GM12878 (cell line): ENCODE measurements around the gene TSPO. TPM values are rescaled to one million over a fixed set of nuclear protein-coding genes. Genes with fewer than 3 reads are reported as not detected.

ENCODE experiments used
- ATAC-seq: fragments of 200-7000 bp; cut with Tn5 transposase; 3 replicates; pipeline ENCODE4 v1.9.1; 2020; ENCODE audit warnings: mild to moderate bottlenecking, moderate library complexity
- BruUV-seq: library from RNA; stranded (reverse); fragments of 400-500 nt; replicated peaks from 2 replicates; lab custom pipeline; 2021; lab: Mats Ljungman, UMichigan
- CTCF ChIA-PET: fragments of 300-600 bp; sonication (Branson Sonifier 250); formaldehyde crosslinking; extraction: SDS; loops from one replicate; lab custom pipeline; 2021; ENCODE audit warnings: inconsistent platforms; lab: Yijun Ruan, JAX
- POLR2A ChIA-PET: fragments of 350-600 bp; formaldehyde crosslinking; extraction: SDS; loops from one replicate; lab custom pipeline; 2021; ENCODE audit warnings: inconsistent platforms; lab: Charles Lee
- RAD21 ChIA-PET: fragments of 300-600 bp; sonication (Branson Sonifier 250); formaldehyde crosslinking; loops from one replicate; lab custom pipeline; 2023; ENCODE audit warnings: antibody characterized with exemption; ENCODE audit not compliant: unreplicated experiment; lab: Charles Lee
- SMC1A ChIA-PET: fragments of 300-600 bp; sonication (Branson Sonifier 250); formaldehyde crosslinking; loops from one replicate; lab custom pipeline; 2023; ENCODE audit not compliant: unreplicated experiment, uncharacterized antibody; lab: Charles Lee
- DNase-seq: peaks from one replicate; pipeline ENCODE4 v3.0.0-alpha.2; 2011; ENCODE audit warnings: low read depth, low spot score
- FAIRE-seq: peaks from 3 replicates; lab custom pipeline; 2011; peaks lifted over from hg19 to GRCh38; lab: Jason Lieb, UNC
- H2AFZ ChIP-seq: 2 replicates; pipeline ENCODE4 v1.6.0; 2011; ENCODE audit warnings: low read depth, low read length, control low read depth; ENCODE audit not compliant: control insufficient read depth
- H3K27ac ChIP-seq: 2 replicates; pipeline ENCODE4 v1.5.1; 2011; ENCODE audit warnings: control low read depth; ENCODE audit not compliant: control insufficient read depth, insufficient read depth
- H3K27me3 ChIP-seq, 2 experiments: replicated peaks in 1 of 2; 2 replicates each; pipeline versions ENCODE4 v1.6.0 to v1.6.1; 2011; ENCODE audit warnings: low read length in 1 of 2; ENCODE audit not compliant: control insufficient read depth in 2 of 2, insufficient read depth in 2 of 2
- H3K36me3 ChIP-seq, 2 experiments: 2 replicates each; pipeline ENCODE4 v1.5.1; 2011; ENCODE audit warnings: low read length in 1 of 2; ENCODE audit not compliant: control insufficient read depth in 2 of 2, insufficient read depth in 2 of 2
- H3K4me1 ChIP-seq: 2 replicates; pipeline ENCODE4 v1.6.1; 2011; ENCODE audit warnings: mild to moderate bottlenecking, low read length, moderate library complexity, mixed read lengths; ENCODE audit not compliant: control insufficient read depth, insufficient read depth
- H3K4me2 ChIP-seq: 2 replicates; pipeline ENCODE4 v1.6.0; 2011; ENCODE audit warnings: control low read depth; ENCODE audit not compliant: control insufficient read depth, insufficient read depth
- H3K4me3 ChIP-seq: fragments of 200-600 bp; sonication (generic); 2 replicates; pipeline ENCODE4 v1.5.1; 2016
- H3K79me2 ChIP-seq: 2 replicates; pipeline ENCODE4 v1.6.0; 2011; ENCODE audit warnings: low read length; ENCODE audit not compliant: control insufficient read depth, insufficient read depth
- H3K9ac ChIP-seq: 2 replicates; pipeline ENCODE4 v1.8.0; 2011; ENCODE audit warnings: low read length, control low read depth, mixed read lengths; ENCODE audit not compliant: control insufficient read depth, insufficient read depth
- H3K9me3 ChIP-seq: replicated peaks from 3 replicates; pipeline ENCODE4 v1.5.1; 2011; ENCODE audit warnings: mild to moderate bottlenecking, low read length; ENCODE audit not compliant: control insufficient read depth, insufficient read depth
- H4K20me1 ChIP-seq: 2 replicates; pipeline ENCODE4 v1.6.0; 2011; ENCODE audit not compliant: control insufficient read depth, insufficient read depth
- ATF7 ChIP-seq: fragments of 450-650 bp; IDR thresholded peaks from 2 replicates; pipeline ENCODE4 v1.6.1; 2016; ENCODE audit warnings: low read depth, mild to moderate bottlenecking
- BHLHE40 ChIP-seq, 2 experiments: fragments of 450-650 bp in 1 of 2; IDR thresholded peaks; 2 replicates each; pipeline ENCODE4 v1.6.1; 2011 to 2017; ENCODE audit warnings: low read depth in 2 of 2, borderline replicate concordance in 1 of 2, improper control_type of control experiment in 1 of 2, low read length in 1 of 2, mild to moderate bottlenecking in 1 of 2
- CTCF ChIP-seq, 3 experiments: IDR thresholded peaks in 2 of 3; conservative IDR thresholded peaks in 1 of 3; 2 replicates each; pipeline ENCODE4 v1.5.1; 2011; ENCODE audit warnings: low read depth in 3 of 3, low read length in 3 of 3, mild to moderate bottlenecking in 3 of 3, control low read depth in 2 of 3, moderate library complexity in 2 of 3, inconsistent platforms in 1 of 3, mixed read lengths in 1 of 3; ENCODE audit not compliant: control insufficient read depth in 2 of 3, insufficient read depth in 1 of 3; ENCODE audit errors: extremely low read depth in 1 of 3
- E2F8 ChIP-seq: fragments of 450-650 bp; IDR thresholded peaks from 2 replicates; pipeline ENCODE4 v1.6.1; 2018; ENCODE audit warnings: mild to moderate bottlenecking, low read depth, moderate library complexity; ENCODE audit not compliant: partially characterized antibody
- EGR1 ChIP-seq, 2 experiments: IDR thresholded peaks; 1 replicate in 1 of 2; 2 replicates in 1 of 2; pipeline ENCODE4 v1.6.1; 2011 to 2012; ENCODE audit warnings: low read depth in 2 of 2, low read length in 2 of 2, borderline replicate concordance in 1 of 2, mild to moderate bottlenecking in 1 of 2, moderate library complexity in 1 of 2
- ESRRA ChIP-seq: IDR thresholded peaks from 2 replicates; pipeline ENCODE4 v1.6.1; 2012; ENCODE audit warnings: mild to moderate bottlenecking, low read length, improper control_type of control experiment
- IKZF1 ChIP-seq: fragments of 450-650 bp; conservative IDR thresholded peaks from 2 replicates; pipeline ENCODE4 v1.6.1; 2017; ENCODE audit warnings: antibody characterized with exemption, mild to moderate bottlenecking
- LARP7 ChIP-seq: fragments of 450-650 bp; IDR thresholded peaks from 2 replicates; pipeline ENCODE4 v1.6.1; 2017; ENCODE audit warnings: mild to moderate bottlenecking
- POLR2A ChIP-seq: IDR thresholded peaks from 2 replicates; pipeline ENCODE4 v1.6.1; 2011; ENCODE audit warnings: low read depth, mild to moderate bottlenecking, low read length
- POLR2AphosphoS5 ChIP-seq: IDR thresholded peaks from 2 replicates; pipeline ENCODE4 v1.6.1; 2011; ENCODE audit warnings: mild to moderate bottlenecking, low read length, inconsistent platforms
- RAD21 ChIP-seq: IDR thresholded peaks from 2 replicates; pipeline ENCODE4 v1.6.1; 2011; ENCODE audit warnings: mild to moderate bottlenecking, low read depth, low read length, moderate library complexity; ENCODE audit not compliant: insufficient read depth
- RELA ChIP-seq: fragments of 450-650 bp; IDR thresholded peaks from 2 replicates; pipeline ENCODE4 v1.8.0; 2014; ENCODE audit warnings: borderline replicate concordance; ENCODE audit not compliant: partially characterized antibody
- RELB ChIP-seq: fragments of 450-650 bp; IDR thresholded peaks from 2 replicates; pipeline ENCODE4 v1.6.1; 2017; ENCODE audit warnings: low read depth, mild to moderate bottlenecking, moderate library complexity
- SIN3A ChIP-seq: IDR thresholded peaks from 2 replicates; pipeline ENCODE4 v1.6.1; 2012; ENCODE audit warnings: low read depth, low read length, improper control_type of control experiment
- STAT3 ChIP-seq: IDR thresholded peaks from 2 replicates; pipeline ENCODE4 v1.6.1; 2011; ENCODE audit warnings: low read depth, low read length, improper control_type of control experiment
- SUPT20H ChIP-seq: IDR thresholded peaks from 2 replicates; pipeline ENCODE4 v1.6.1; 2011; ENCODE audit warnings: low read depth, mild to moderate bottlenecking, low read length, moderate library complexity, borderline replicate concordance; ENCODE audit not compliant: control insufficient read depth
- TCF3 ChIP-seq: IDR thresholded peaks from 2 replicates; pipeline ENCODE4 v1.6.1; 2012; ENCODE audit warnings: low read depth, mild to moderate bottlenecking, low read length, borderline replicate concordance; ENCODE audit not compliant: insufficient read depth
- WGBS: methylation state at CpG from one replicate; pipeline ENCODE4 v1.1.6; 2016; ENCODE audit warnings: low lambda C conversion rate; ENCODE audit not compliant: insufficient replicate concordance, insufficient coverage; ENCODE audit errors: missing lambda C conversion rate; 5-methylcytosine and 5-hydroxymethylcytosine counted together
- in situ Hi-C: fragments of 300-500 bp; cut with MboI; formaldehyde crosslinking; loops from 9 replicates; pipeline ENCODE4 v1.14.3; 2018; ENCODE audit warnings: mixed read lengths
- intact Hi-C: fragments of 100-400 bp; cut with micrococcal nuclease; formaldehyde crosslinking; loops from one replicate; pipeline ENCODE4 v1.14.2; 2022; ENCODE audit not compliant: unreplicated experiment
- polyA plus RNA-seq, 11 experiments: library from polyadenylated mRNA; depleted of rRNA in 4 of 11; unstranded in 6 of 11; stranded (reverse) in 5 of 11; fragments of >200 nt; fragmentation: Nextera tagmentation in 4 of 11; fragmentation: Illumina TruSeq in 1 of 11; extraction: Ambion mirVana in 4 of 11; extraction: Trizol in 1 of 11; gene quantifications; 1 replicate in 1 of 11; 2 replicates in 10 of 11; pipeline versions ENCODE4 v1.2.1 to v1.2.3, GENCODE V29; 2011 to 2016; ENCODE audit warnings: inconsistent platforms in 2 of 11, missing spikeins in 2 of 11, low read depth in 1 of 11
- total RNA-seq, 4 experiments: library from RNA; depleted of rRNA in 3 of 4; stranded (reverse); fragments of >200 nt in 3 of 4; fragmentation: Illumina TruSeq in 1 of 4; extraction: Trizol in 1 of 4; gene quantifications; 2 replicates each; pipeline versions ENCODE4 v1.2.1 to v1.2.3, GENCODE V29; 2013 to 2021

Gene TSPO
- total and polyA plus RNA-seq, 10 of the 15 experiments (the other 5 are each of a cell fraction or from before 2014, with no cell fraction given) = 1.4 to 50.5 (median 18.8) TPM

- Histone ChIP-seq H2AFZ (peak overlapping the region; percentile 80), H3K27ac (no peak overlapping the region), H3K4me2 (peak overlapping the region; percentile 98), H4K20me1 (no peaks in the 10 kb centered on the region), H3K36me3 (no peaks in the 10 kb centered on the region), H3K79me2 (no peaks in the 10 kb centered on the region), H3K9me3 (no peaks in the 10 kb centered on the region), H3K4me1 (peaks cover 16% of the 10 kb centered on the region), H3K9ac (peak overlapping the region; percentile 56; the same call in 1 of the 2 replicates), H3K4me3 (peak overlapping the region; percentile 72; the same call in 1 of the 2 replicates), H3K27me3 (peaks cover 0 to 6% of the 10 kb centered on the region in 2 experiments; a peak in 3 of 4 replicates)
- POLR2A ChIA-PET = interaction anchor here (1.6 kb wide), 1 partner anchor 11 kb away, joined by 3 read pairs; no protein-coding TSS in a partner anchor
- DNase-seq (no peak), FAIRE-seq (no peak), ATAC-seq (peak; percentile 72)
- intact Hi-C loops (no loop called here), in situ Hi-C loops (no loop called here)
- BruUV-seq = no TSS peak
- RAD21 ChIA-PET = no interaction called here
- SMC1A ChIA-PET = no interaction called here
- CTCF ChIA-PET = interaction anchor here (1.3 to 1.5 kb wide), 2 partner anchors 27 to 117 kb away, joined by 3 to 5 read pairs; no protein-coding TSS in a partner anchor
- 2% methylated on average over 82 of the region's 86 CpGs for WGBS
- TF ChIP-seq TCF3 (peak; percentile 77), RELA (no peak), IKZF1 (peak; percentile 50; the same call in 1 of the 2 replicates), CTCF (IDR thresholded peaks at IDR 0.05 in 2 of 3, conservative IDR thresholded peaks at IDR 0.05 in 1 of 3; ENCODE audit: control insufficient read depth in 2 of 3, extremely low read depth in 1 of 3, insufficient read depth in 1 of 3, low read depth in 3 of 3, low read length in 3 of 3) (0 out of 6 replicates have a peak, but pooled peaks of 1 of the 3 experiments have one; percentile 6), SIN3A (no peak), RELB (no peak), STAT3 (no peak), POLR2A (peak; percentile 8; the same call in 1 of the 2 replicates), EGR1 (IDR thresholded peaks at IDR 0.05; ENCODE audit: borderline replicate concordance in 1 of 2, low read depth in 2 of 2, low read length in 2 of 2) (peak in 1 of 2 experiments; percentile 63; a peak in 1 of 3 replicates), RAD21 (no peak), BHLHE40 (IDR thresholded peaks at IDR 0.05; ENCODE audit: borderline replicate concordance in 1 of 2, low read depth in 2 of 2, low read length in 1 of 2) (peak; percentile 48 to 74; a peak in 2 of 4 replicates), ESRRA (no peak), ATF7 (no peak), E2F8 (no peak), LARP7 (peak; percentile 20; the same call in 1 of the 2 replicates), POLR2AphosphoS5 (no peak), SUPT20H (no peak)
Measured at GRCh38 chr22:43110927-43111623, 40.3 kb upstream of the TSPO start.
